GM18519 (cell line): Measurements from ENCODE around the gene CGREF1.

ENCODE experiments used
- ATAC-seq: cut with Tn5 transposase; IDR thresholded peaks from one replicate; pipeline ENCODE4 v1.9.1; 2021; ENCODE audit warnings: mild to moderate bottlenecking, moderate library complexity; ENCODE audit not compliant: unreplicated experiment, low FRiP score

Gene CGREF1

DNA sequence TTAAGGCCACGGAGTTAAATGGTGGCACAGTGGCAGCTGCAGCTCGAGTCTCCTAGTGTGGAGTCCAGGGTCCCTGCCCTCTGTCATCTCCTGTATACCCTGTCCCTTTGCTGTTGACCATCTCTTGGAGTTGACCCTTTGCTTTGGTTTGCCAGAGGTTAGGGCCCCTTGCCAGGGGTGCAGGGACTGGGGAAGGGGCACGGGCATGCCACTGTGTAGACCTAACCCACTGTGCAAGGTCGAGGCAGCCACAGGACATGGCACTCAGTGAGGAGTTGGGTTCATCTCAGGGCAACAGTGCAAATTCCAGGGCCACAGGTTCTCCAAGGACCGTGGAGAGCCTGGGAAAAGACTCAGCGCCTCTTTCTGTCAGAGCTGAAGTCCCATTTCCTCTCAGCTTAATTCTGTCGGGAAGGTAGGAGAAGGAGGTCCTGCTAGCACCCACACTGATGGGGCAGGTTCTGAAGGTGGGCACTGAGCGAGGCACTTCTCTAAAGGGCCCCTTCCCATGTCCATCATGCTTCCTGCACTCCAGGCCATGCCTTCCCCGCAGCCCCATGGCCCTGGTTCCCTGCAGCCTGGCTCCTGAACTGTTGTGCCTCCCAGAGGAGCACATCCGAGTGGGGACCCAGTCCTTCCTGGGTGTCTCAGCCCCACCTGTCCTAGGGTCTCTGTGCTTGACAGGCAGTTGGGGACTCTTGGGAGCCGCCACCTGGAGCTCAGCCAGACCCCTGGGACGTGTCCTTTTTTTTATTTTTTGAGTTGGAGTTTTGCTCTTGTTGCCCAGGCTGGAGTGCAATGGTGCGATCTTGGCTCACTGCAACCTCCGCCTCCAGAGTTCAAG, 29.6 kb downstream of the CGREF1 start:
- ATAC-seq, result no peak

DNA sequence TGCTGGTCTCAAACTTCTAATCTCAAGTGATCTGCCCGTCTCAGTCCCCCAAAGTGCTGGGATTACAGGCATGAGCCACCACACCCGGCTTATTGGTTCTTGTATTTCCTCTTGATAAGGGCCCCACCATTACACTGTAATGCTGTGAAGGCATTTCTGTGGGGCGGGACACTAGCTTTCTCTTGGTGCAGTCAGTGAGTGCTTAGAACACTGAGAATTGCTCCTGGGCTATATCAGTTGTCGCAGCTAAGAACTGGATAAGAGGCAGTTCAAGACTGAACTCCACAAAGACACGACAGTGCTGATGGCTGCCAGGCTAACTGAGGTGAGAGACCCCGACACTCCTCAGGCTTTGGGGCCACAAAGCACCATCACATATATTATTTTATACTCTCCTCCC, 30.3 kb downstream of the CGREF1 start:
- no peak for ATAC-seq

DNA sequence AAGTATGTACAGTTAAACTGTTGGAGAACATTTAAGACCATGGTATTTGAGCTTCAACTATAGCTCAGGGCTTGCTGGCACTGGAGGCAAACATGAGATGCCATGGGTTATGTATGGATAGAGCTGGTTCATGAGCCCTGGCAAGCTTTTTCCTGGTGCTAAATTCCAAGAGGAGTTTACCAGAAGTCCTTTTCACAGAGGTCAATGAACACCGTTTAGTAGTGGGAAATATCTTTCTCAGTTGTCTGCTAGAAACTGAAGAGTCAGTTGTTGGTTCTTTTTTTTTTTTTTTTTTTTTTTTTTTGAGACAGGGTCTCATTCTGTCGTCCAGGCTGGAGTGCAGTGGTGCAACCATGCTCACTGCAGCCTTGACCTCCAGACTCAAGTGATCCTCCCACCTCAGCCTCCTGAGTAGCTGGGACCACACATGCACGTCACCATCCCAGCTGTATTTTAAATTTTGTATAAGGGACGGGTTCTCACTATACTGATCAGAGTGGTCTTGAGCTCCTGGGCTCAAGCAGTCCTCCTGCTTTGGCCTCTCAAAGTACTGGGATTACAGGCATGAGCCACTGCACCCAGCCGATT, 31.0 kb downstream of the CGREF1 start:
- ATAC-seq, result no peak

DNA sequence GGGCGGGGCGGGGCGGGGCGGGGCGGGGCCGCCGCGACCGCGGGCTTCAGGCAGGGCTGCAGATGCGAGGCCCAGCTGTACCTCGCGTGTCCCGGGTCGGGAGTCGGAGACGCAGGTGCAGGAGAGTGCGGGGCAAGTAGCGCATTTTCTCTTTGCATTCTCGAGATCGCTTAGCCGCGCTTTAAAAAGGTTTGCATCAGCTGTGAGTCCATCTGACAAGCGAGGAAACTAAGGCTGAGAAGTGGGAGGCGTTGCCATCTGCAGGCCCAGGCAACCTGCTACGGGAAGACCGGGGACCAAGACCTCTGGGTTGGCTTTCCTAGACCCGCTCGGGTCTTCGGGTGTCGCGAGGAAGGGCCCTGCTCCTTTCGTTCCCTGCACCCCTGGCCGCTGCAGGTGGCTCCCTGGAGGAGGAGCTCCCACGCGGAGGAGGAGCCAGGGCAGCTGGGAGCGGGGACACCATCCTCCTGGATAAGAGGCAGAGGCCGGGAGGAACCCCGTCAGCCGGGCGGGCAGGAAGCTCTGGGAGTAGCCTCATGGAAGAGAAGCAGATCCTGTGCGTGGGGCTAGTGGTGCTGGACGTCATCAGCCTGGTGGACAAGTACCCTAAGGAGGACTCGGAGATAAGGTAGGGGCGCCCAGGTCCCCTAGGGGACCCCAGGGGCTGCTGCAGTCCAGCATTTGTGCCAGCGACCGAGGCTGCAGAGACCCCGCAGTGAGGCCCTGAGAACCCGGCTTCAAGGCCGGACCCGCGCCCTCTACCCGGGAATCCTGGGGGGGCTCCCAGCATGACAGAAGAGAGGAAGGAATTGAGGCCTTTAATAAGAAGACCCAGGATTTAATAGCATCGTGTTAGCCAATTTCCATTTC, 32.0 kb downstream of the CGREF1 start, which contains the start of gene KHK:
Gene KHK (plus strand): TSS at position 49 of the 870 bp plus-strand sequence. CDS start 488 bp downstream, at position 537.
- ATAC-seq, result no peak

DNA sequence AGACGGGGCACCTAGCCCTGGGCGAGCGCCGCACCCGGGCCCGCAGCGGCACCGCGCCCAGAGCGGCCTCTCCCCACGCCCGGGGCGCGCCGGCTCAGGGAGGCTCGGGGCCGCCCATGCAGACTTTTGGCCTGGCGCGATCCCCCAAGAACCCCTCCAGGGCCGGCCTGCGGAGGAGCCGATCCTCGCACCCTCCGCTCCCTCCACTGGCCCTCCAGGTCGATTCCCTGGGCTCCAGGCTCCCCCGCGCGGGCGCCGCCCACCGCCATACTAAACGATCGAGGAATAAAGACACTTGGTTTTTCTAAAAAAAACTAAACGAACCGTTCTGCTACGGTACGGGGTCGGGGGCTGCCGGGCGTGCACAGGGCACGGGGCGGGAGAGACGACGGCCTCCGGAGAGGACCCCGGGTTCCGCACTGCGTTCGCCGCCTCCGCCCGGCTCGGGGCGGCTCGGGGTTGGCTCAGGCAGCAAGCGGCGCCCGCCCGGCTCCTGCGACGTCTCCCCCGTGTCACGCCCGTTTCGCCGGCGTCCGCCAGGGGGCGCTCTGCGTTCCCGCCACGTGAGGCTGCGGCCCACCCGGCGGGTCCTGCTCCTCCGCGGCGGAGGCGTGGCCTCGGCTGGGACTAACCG, 32.7 kb downstream of the CGREF1 start:
- ATAC-seq, result peak; percentile 62

DNA sequence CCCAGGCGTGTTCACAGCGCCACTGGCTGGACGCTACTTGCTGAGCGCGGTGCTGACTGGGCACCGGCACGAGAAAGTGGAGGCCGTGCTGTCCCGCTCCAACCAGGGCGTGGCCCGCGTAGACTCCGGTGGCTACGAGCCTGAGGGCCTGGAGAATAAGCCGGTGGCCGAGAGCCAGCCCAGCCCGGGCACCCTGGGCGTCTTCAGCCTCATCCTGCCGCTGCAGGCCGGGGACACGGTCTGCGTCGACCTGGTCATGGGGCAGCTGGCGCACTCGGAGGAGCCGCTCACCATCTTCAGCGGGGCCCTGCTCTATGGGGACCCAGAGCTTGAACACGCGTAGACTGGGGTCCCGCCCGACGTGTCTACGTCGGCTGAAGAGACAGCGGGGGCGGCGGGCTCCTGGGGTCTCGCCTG, 33.2 kb downstream of the CGREF1 start:
- peak; percentile 1 for ATAC-seq

DNA sequence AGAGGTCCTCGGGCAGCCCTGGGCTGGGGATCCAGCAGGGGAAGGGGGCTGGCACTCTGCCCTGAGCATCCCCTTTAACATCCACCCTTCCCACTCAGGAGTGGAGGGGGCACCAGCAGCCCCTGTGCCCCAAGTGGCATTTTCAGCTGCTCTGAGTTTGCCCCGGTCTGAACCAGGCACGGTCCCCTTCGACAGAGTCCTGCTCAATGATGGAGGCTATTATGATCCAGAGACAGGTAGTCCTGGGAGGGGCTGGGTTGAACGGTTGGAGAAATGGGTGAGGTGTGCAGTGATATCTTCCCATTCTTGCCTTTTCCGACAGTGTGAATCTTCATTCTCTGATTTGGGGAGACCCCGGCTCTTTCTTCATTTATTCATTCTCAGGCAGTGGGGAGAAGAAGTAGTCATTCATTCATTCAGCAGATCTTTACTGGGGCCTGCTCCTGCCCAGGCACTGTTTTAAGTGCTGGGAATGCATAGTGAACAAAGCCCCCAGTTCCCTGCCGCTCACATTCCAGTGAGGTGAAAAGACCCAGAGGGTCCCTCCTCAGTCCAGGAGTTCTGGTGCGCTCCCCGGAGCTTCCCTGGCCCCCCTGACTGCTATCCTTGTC, 33.8 kb downstream of the CGREF1 start:
- ATAC-seq, result no peak

DNA sequence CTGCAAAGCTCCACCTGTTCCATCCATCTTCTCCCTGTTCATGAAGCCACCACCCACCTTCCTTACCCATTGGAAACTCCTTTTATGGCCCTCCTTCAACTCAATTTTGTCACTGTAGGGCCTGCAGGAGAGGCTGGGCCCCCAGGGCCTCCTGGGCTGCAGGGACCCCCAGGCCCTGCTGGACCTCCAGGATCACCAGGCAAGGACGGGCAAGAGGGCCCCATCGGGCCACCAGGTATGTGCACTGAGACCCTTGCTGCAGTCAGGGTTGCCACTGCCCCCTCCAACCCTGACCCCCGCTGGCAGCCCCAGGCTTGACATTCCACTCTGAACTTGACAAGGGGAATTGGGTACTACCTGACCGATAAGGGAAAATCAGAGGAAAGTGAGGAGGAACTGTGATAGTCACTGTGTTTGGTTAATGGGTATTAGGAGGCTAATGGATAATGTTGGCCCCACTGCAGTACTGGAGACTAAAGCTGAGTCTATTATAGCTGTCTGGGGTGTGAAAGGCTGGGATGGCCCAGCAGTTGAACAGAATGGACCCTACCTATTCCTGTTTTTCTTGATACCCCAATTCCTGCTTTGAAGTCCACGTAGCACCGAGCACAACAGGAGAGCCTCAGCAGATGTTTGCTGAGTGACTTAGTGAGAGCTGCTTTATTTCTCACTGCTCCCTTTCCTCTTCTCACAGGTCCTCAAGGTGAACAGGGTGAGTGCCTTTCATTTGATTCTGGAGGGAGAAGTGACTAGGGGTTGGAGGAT, 34.4 kb downstream of the CGREF1 start:
- no peak for ATAC-seq

DNA sequence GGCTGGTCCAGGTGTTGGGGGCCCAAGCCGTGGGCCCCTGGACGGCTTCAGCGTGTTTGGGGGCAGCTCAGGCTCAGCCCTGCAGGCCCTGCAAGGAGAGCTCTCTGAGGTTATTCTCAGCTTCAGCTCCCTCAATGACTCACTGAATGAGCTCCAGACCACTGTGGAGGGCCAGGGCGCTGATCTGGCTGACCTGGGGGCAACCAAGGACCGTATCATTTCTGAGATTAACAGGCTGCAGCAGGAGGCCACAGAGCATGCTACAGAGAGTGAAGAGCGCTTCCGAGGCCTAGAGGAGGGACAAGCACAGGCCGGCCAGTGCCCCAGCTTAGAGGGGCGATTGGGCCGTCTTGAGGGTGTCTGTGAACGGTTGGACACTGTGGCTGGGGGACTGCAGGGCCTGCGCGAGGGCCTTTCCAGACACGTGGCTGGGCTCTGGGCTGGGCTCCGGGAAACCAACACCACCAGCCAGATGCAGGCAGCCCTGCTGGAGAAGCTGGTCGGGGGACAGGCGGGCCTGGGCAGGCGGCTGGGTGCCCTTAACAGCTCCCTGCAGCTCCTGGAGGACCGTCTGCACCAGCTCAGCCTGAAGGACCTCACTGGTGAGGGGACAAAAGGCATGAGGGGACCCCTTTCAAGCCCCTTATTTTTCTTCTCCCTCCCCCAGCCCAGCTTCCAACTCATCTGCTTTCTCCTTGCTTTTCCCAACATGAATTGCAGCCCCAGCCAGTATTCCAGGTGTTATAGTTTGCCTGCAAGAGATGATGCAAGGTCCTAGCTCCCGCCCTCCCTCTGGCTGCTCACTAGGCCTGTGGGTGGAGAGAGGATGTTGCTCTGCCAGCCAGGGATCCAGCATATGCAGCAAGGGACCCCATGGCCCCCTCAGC, 35.3 kb downstream of the CGREF1 start:
- ATAC-seq, result no peak

DNA sequence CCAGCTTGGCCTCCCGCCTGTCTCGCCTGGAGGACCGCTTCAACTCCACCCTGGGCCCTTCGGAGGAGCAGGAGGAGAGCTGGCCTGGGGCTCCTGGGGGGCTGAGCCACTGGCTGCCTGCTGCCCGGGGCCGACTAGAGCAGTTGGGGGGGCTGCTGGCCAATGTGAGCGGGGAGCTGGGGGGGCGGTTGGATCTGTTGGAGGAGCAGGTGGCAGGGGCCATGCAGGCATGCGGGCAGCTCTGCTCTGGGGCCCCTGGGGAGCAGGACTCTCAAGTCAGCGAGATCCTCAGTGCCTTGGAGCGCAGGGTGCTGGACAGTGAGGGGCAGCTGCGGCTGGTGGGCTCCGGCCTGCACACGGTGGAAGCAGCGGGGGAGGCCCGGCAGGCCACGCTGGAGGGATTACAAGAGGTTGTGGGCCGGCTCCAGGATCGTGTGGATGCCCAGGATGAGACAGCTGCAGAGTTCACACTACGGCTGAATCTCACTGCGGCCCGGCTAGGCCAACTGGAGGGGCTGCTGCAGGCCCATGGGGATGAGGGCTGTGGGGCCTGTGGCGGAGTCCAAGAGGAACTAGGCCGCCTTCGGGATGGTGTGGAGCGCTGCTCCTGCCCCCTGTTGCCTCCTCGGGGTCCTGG, 36.0 kb downstream of the CGREF1 start:
- ATAC-seq, result no peak

DNA sequence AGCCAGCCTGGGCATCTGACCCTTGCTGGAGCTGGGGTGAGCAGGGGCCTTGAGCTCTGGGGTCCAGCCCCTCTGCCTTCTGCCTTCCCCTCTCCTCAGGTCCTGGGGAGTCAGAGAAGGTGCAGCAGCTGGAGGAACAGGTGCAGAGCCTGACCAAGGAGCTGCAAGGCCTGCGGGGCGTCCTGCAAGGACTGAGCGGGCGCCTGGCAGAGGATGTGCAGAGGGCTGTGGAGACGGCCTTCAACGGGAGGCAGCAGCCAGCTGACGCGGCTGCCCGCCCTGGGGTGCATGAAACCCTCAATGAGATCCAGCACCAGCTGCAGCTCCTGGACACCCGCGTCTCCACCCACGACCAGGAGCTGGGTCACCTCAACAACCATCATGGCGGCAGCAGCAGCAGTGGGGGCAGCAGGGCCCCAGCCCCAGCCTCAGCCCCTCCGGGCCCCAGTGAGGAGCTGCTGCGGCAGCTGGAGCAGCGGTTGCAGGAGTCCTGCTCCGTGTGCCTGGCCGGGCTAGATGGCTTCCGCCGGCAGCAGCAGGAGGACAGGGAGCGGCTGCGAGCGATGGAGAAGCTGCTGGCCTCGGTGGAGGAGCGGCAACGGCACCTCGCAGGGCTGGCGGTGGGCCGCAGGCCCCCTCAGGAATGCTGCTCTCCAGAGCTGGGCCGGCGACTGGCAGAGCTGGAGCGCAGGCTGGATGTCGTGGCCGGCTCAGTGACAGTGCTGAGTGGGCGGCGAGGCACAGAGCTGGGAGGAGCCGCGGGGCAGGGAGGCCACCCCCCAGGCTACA, 36.8 kb downstream of the CGREF1 start:
- no peak for ATAC-seq

DNA sequence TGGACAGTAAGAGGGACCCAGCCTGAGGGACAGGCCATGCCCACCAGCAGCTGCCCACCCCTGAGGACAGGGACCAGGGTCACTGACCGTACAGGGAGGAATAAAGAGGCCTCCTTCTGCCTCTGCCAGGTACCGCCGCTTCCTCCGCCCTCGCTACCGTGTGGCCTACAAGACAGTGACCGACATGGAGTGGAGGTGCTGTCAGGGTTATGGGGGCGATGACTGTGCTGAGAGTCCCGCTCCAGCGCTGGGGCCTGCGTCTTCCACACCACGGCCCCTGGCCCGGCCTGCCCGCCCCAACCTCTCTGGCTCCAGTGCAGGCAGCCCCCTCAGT, 38.4 kb downstream of the CGREF1 start:
- no peak for ATAC-seq

DNA sequence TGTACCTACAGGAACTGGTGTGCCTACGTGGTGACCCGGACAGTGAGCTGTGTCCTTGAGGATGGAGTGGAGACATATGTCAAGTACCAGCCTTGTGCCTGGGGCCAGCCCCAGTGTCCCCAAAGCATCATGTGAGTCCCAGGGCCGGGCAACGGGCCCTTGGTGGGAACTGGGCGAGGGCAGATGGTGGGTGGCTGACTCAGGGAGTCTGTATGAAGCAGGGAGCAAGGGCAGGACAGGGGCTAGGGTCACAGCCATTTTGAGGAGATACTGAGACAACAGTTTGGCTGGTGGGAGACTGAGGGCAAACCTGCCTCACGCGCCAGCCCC, 38.8 kb downstream of the CGREF1 start:
- ATAC-seq, result no peak

DNA sequence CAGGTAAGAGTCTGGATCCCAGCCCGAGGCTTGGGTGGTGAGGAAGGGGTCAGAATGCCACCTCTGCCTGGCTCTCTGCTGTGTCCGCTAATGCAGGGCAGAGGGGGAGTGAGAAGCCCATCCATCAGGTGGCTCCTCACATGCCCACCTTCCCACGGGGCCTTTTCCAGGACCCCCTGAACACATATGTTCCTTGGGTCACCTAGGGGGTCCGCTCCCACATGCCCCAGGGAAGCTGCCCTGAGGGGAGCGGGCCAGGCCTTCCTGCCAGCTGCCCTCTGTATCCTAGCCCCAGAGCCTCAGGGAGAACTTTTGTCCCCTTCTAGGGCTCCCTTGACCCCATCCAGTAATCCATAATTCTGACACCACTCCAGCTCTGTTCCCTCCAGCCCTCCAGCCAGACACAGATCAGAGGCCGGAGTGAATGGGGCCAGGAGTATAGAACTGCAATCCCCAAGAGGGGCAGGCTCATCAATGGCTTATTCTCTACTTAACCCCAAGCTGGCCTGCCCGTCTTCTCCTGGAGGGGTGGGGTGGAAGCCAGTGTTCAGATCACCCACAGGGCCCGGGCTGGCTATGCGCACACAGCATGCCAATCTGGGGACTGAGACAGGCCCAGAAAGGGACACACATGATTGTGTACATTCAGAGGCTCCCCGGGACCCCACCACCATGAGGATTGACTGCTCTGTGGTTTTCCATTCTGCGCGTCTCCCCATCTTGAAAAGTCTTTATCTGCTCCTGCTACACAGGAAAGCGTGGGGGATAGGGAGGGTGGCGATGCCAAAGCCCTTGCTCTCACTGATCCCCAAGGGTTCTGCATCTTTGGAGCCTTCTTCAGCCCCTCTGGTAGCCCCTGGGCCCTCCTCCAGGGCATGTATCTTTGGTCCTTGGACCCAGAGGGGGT, 39.4 kb downstream of the CGREF1 start:
- ATAC-seq, result no peak

DNA sequence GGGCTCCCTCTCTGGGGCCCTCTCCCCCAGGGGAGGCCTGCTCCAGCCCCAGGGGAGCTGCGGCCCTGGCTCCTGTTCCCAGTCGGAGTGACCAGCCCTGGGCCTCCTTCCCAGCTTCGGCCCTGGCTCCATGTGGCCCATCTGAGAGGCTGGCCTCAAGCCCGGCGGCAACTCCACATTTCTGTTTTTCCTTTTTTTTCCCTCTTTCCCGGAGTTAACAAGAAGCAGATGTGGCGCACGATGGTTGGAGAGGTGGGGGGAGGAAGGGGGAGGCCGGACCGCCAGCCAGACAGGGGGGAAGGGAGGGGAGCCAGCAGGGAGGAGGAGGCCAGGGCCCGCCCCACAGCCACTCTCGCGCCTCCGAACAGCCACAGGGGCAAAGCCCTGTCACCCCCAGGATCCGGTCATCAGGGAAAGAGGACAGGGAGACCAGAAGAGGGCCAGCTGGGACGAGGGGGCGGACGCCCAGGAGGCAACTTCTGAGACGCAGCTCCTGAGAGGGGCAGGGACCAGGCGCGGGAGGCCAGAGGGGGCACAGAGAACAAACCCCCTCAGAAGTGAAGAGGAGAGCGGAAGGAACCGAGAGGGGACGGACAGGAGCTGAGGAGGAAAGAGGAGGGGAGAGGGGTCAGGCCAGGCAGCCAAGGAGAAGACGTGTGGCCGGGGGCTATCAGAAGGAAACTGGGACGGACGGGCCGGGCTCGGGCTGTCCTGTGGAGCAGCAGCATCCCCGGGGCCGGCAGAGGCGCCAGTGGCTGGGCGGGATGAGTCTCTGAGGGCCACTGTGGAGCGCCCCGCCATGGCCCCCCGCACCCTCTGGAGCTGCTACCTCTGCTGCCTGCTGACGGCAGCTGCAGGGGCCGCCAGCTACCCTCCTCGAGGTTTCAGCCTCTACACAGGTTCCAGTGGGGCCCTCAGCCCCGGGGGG, 40.4 kb downstream of the CGREF1 start, which contains the start of gene EMILIN1:
Gene EMILIN1 (plus strand): TSS at position 349 of the 928 bp plus-strand sequence. CDS start 451 bp downstream, at position 800.
- ATAC-seq, result no peak
